Measurements from ENCODE around the gene NUDCD3.

Gene NUDCD3

GRCh38 chr7:44440577-44441078, 49.8 kb downstream of the NUDCD3 start:
- CTCF ChIA-PET, result no interaction called here
- POLR2A ChIA-PET, result no interaction called here
- TF ChIP-seq TARDBP (IDR thresholded peaks at IDR 0.05) (no peak), SP1 (IDR thresholded peaks at IDR 0.05) (no peak), FOXM1 (IDR thresholded peaks at IDR 0.05; ENCODE audit: borderline replicate concordance) (no peak), ELF4 (IDR thresholded peaks at IDR 0.05) (no peak), LEF1 (IDR thresholded peaks at IDR 0.05; ENCODE audit: borderline replicate concordance) (no peak), CTBP1 (IDR thresholded peaks at IDR 0.05; ENCODE audit: borderline replicate concordance) (no peak), PKNOX1 (IDR thresholded peaks at IDR 0.05) (no peak)
- no peak for DNase-seq (ENCODE audit: extremely low spot score)

GRCh38 chr7:44439926-44440325, 50.5 kb downstream of the NUDCD3 start:
- POLR2A ChIA-PET, result no interaction called here
- no peak for DNase-seq (ENCODE audit: extremely low spot score)
- CTCF ChIA-PET, result no interaction called here
- TF ChIP-seq SUZ12 (IDR thresholded peaks at IDR 0.05) (no peak), FOXM1 (IDR thresholded peaks at IDR 0.05; ENCODE audit: borderline replicate concordance) (no peak), ARNT (IDR thresholded peaks at IDR 0.05) (no peak), ELF4 (IDR thresholded peaks at IDR 0.05) (no peak), LEF1 (IDR thresholded peaks at IDR 0.05; ENCODE audit: borderline replicate concordance) (no peak), BHLHE40 (IDR thresholded peaks at IDR 0.05; ENCODE audit: borderline replicate concordance) (no peak), CTBP1 (IDR thresholded peaks at IDR 0.05; ENCODE audit: borderline replicate concordance) (no peak), PKNOX1 (IDR thresholded peaks at IDR 0.05) (no peak), FOXA1 (IDR thresholded peaks at IDR 0.05) (no peak), HDGF (IDR thresholded peaks at IDR 0.05; ENCODE audit: borderline replicate concordance) (no peak), TARDBP (IDR thresholded peaks at IDR 0.05) (no peak), L3MBTL2 (conservative IDR thresholded peaks at IDR 0.05) (no peak), SP1 (IDR thresholded peaks at IDR 0.05) (no peak), NFRKB (IDR thresholded peaks at IDR 0.05) (no peak), ZNF384 (IDR thresholded peaks at IDR 0.05) (no peak), FOXK2 (IDR thresholded peaks at IDR 0.05) (no peak)

- ChIA-PET CTCF (no interaction called here), POLR2A (no interaction called here)
- no peak for DNase-seq (ENCODE audit: extremely low spot score)
- TF ChIP-seq SP1 (IDR thresholded peaks at IDR 0.05), result no peak
- TF ChIP-seq BHLHE40 (IDR thresholded peaks at IDR 0.05; ENCODE audit: borderline replicate concordance), result no peak
- no peak for TF ChIP-seq CTBP1 (IDR thresholded peaks at IDR 0.05; ENCODE audit: borderline replicate concordance)
- no peak for TF ChIP-seq ELF4 (IDR thresholded peaks at IDR 0.05)
- TF ChIP-seq FOXK2 (IDR thresholded peaks at IDR 0.05), result no peak
- TF ChIP-seq HDGF (IDR thresholded peaks at IDR 0.05; ENCODE audit: borderline replicate concordance), result no peak
- no peak for TF ChIP-seq ARNT (IDR thresholded peaks at IDR 0.05)
- no peak for TF ChIP-seq PKNOX1 (IDR thresholded peaks at IDR 0.05)
- TF ChIP-seq LEF1 (IDR thresholded peaks at IDR 0.05; ENCODE audit: borderline replicate concordance), result no peak
- no peak for TF ChIP-seq ZNF384 (IDR thresholded peaks at IDR 0.05)
- no peak for TF ChIP-seq FOXM1 (IDR thresholded peaks at IDR 0.05; ENCODE audit: borderline replicate concordance)
- TF ChIP-seq SUZ12 (IDR thresholded peaks at IDR 0.05), result no peak
Measured at GRCh38 chr7:44438816-44439215, 51.6 kb downstream of the NUDCD3 start.

GRCh38 chr7:44434201-44434600, 56.3 kb downstream of the NUDCD3 start:
- CTCF ChIA-PET, result no interaction called here
- DNase-seq (ENCODE audit: extremely low spot score), result no peak
- no peak for TF ChIP-seq SUZ12 (IDR thresholded peaks at IDR 0.05)
- no peak for TF ChIP-seq LEF1 (IDR thresholded peaks at IDR 0.05; ENCODE audit: borderline replicate concordance)
- no peak for TF ChIP-seq FOXA1 (IDR thresholded peaks at IDR 0.05)
- TF ChIP-seq ELF4 (IDR thresholded peaks at IDR 0.05), result no peak
- TF ChIP-seq ZNF384 (IDR thresholded peaks at IDR 0.05), result no peak
- TF ChIP-seq CTBP1 (IDR thresholded peaks at IDR 0.05; ENCODE audit: borderline replicate concordance), result no peak
- no peak for TF ChIP-seq ARNT (IDR thresholded peaks at IDR 0.05)
- POLR2A ChIA-PET, result no interaction called here

GRCh38 chr7:44433255-44434022, 57.0 kb downstream of the NUDCD3 start:
- POLR2A ChIA-PET, result no interaction called here
- CTCF ChIA-PET, result no interaction called here
- DNase-seq (ENCODE audit: extremely low spot score), result no peak
- no peak for TF ChIP-seq L3MBTL2 (conservative IDR thresholded peaks at IDR 0.05)
- no peak for TF ChIP-seq HDGF (IDR thresholded peaks at IDR 0.05; ENCODE audit: borderline replicate concordance)

- ChIA-PET POLR2A (no interaction called here), CTCF (no interaction called here)
- TF ChIP-seq SP1 (IDR thresholded peaks at IDR 0.05), result no peak
- no peak for TF ChIP-seq BHLHE40 (IDR thresholded peaks at IDR 0.05; ENCODE audit: borderline replicate concordance)
- no peak for TF ChIP-seq FOXK2 (IDR thresholded peaks at IDR 0.05)
- TF ChIP-seq TARDBP (IDR thresholded peaks at IDR 0.05), result no peak
- TF ChIP-seq ZNF384 (IDR thresholded peaks at IDR 0.05), result no peak
- TF ChIP-seq PKNOX1 (IDR thresholded peaks at IDR 0.05), result no peak
- TF ChIP-seq FOXA1 (IDR thresholded peaks at IDR 0.05), result no peak
- TF ChIP-seq NFRKB (IDR thresholded peaks at IDR 0.05), result no peak
- no peak for TF ChIP-seq FOXM1 (IDR thresholded peaks at IDR 0.05; ENCODE audit: borderline replicate concordance)
- TF ChIP-seq ARNT (IDR thresholded peaks at IDR 0.05), result no peak
- no peak for TF ChIP-seq ELF4 (IDR thresholded peaks at IDR 0.05)
- TF ChIP-seq CTBP1 (IDR thresholded peaks at IDR 0.05; ENCODE audit: borderline replicate concordance), result no peak
- DNase-seq (ENCODE audit: extremely low spot score), result no peak
Measured at GRCh38 chr7:44432381-44432977, 58.0 kb downstream of the NUDCD3 start.

All from HEK293T (cell line).